Activated T-cell treated with anti-CD3 and anti-CD28 coated beads for 24 hours (primary cell): ENCODE results near the gene EFHD2.
"Not testable (repeated sequence)": the region's sequence is repeated elsewhere in the genome, so short reads cannot be mapped to it uniquely, and the experiment has no call there.

Source experiments
- DNase-seq: peaks from one replicate; pipeline ENCODE4 v3.0.0-alpha.2; 2020; ENCODE audit warnings: low read depth

Gene EFHD2

DNA sequence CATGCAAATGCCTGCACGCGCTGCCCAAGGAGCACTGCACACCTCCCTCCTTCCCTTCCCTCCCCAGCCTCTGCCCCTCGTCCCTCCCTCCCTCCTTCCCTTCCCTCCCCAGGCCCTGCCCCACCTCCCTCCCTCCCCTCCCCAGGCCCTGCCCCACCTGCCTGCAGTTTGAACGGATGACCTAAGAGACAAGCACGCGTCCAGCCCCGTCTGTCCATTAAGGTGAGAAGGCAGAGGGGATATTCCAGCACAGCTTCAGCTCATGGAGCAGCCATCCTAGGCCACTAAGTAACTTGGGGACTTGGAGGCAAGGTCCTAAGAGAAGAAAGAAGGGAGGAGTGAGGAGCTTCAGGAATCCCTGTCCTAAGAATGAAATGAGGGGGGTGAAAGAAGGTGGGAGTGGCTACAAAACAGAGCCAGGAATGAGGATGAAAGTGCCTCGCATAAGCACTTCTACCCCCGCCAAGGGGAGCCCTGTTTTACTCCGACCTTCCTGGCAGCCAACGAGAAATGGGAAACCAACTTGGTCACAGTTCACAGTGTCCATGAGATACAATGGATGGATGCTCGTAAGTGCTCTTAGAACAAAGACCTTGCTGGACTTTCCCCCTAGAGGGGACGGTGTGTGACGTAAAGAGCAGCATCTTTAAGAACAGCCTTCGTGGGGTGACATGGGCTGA lies 21.3 kb upstream of the EFHD2 start:
- no peak for DNase-seq

DNA sequence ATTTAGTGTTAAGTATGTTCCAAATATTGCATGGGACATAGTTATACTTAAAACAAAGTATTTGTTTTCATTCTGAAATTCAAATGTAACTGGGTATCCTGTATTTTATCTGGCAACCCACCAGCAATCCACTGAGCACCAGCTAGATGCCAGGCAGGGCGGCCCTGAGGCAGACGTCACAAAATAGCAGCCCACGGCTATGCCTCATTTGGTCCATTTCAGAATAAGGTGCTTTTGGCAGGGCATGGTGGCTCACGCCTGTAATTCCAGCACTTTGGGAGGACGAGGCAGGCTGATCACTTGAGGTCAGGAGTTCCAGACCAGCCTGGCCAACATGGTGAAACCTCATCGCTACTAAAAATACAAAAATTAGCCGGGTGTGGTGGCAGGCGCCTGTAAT lies 19.9 kb upstream of the EFHD2 start:
- DNase-seq = not testable (repeated sequence)

- no peak for DNase-seq
Observed at GRCh38 chr1:15390667-15391066, 19.0 kb upstream of the EFHD2 start.

GRCh38 chr1:15391366-15391765 lies 18.3 kb upstream of the EFHD2 start:
- no peak for DNase-seq

- no peak for DNase-seq
Observed at GRCh38 chr1:15393475-15394257, 16.0 kb upstream of the EFHD2 start.

DNA sequence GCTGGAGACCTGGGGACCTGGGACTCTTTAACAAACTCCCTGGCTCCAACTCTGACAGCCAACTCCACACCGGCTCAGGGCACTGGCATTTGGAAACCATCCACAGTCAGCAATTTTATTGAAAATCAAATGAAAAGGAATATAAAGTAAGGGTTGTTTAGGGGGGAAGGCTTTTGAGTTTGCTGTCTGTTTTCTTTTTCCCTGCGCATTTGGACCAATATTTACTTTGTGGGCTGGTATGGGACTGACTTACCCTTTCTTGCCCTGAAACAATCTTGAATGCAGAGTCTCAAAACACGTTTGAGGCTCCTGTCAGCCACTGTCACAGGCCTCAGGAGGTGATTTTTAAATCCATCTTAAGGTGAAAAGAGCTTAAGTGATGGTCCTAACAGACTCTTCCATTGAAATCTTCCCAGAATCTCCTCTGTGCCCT lies 15.4 kb upstream of the EFHD2 start:
- DNase-seq = no peak

GRCh38 chr1:15397236-15397635 lies 12.5 kb upstream of the EFHD2 start:
- no peak for DNase-seq

DNA sequence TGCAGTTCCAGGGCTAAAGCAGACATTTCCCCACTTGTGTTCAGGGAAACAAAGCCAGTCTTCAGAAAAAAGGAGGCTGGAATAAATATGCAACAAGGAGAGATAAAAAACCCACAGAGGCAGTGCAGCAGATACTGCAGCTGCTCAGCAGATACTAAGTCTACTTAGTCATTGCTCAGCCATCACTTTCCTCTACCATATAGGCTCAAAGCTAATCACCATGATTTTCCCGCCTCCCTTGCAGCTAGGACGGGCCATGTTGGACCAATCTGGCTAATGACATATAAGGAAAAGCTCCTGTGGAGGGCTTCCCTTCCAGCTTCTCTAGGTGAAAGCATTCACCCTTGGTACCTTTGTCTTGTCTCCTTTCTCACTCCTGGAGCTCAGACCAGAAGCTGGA lies 10.0 kb upstream of the EFHD2 start:
- DNase-seq = no peak

GRCh38 chr1:15400627-15401026 lies 9.1 kb upstream of the EFHD2 start:
- DNase-seq = no peak

- no peak for DNase-seq
Observed at GRCh38 chr1:15401391-15402055, 8.2 kb upstream of the EFHD2 start.

DNA sequence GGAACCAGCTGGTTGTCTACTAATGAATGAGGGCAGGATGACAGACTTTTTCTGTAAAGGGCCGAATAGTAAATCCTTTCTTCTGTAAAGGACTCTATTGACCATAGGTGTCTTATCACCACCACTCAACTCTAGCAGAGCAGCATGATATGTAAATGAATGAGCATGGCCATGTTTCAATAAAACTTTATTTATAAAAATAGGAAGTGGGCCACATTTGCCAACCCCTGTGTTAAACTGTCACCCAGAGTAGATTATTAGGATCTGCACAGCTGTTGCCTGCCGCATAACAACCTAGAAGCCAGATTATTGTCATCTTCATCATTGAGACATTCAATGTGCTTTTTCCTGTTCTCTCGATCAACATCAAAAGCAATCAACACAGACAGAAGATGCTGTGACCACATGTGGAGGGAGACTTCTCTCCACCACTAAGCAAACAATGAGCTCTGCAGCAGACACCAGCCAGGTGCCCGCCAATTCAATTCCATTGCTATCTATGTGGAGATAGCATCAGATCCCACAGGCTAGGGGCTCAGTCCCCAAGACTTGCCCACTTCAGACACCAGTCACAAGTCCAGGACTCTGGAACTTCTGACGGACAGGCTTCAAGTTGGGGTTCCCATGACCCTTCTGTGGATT lies 6.8 kb upstream of the EFHD2 start:
- DNase-seq = no peak

DNA sequence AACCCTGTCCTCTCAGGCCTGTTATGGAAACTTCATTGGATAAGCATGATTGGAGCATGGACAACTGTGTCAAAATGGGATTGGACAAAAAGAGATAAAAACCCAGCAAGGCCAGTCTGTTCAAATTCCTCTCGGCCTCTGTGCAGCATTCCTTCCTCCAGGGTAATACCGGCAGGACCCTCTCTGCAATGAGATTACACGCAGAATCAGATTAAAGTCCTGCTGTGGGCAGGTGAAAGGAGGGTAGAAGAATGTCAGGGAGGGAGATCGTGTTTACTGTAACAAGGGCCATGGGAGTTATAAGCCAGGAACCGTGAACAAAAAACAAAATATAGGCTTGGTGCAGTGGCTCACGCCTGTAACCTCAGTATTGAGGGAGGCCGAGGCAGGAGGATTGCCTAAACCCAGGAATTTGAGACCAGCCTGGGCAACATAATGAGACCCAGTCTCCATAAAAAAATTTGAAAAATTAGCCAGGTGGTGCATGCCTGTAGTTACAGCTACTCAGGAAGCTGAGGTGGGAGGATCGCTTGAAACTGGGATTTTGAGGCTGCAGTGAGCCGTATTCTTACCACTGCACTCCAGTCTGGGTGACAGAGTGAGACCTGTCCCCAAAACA lies 5.6 kb upstream of the EFHD2 start:
- no peak for DNase-seq

GRCh38 chr1:15405106-15405850 lies 4.4 kb upstream of the EFHD2 start:
- no peak for DNase-seq

DNA sequence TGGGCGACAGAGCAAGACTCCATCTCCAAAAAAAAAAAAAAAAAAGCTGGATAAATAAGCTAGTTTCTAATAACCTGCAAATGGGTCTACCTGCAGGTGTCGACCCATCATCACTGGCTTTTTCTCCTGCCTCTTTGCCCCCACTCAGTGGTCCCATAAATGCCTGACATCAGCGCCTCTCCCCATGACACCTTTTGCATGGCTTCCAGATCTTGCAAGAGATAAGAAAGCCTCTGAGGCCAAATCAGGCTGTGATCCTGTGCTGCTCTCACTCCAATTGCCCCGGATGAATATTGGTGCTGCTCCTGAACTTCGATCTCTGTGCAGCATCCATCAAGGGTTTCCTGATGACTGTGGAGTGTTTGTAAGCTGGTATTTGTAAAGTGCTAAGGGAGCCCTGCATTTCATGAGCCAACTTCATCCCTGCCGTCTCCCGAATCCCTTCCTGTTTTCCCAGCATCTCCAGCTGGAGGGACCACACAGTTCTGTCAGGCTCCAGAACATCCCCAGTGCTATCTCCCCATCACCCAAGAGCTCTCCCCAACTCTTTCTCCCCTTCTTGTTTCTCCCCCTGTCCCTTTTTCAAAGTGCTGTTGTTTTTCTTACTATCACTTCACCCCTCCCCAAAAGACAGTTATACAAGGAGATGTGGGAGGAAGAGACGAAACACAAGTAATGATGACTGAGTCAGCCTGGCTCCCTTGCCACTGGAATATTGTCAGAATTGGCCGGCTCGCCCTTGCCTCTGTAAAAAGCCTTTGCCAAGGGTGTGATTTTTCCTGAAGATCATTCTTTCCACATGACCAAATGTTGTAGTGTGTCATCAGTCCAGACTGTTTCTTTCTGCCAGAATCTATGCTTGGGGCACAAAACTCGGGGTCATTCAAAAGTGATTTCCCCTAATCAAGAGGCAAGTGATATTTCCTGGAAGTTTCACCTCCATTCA lies 2.8 kb upstream of the EFHD2 start:
- DNase-seq = no peak

DNA sequence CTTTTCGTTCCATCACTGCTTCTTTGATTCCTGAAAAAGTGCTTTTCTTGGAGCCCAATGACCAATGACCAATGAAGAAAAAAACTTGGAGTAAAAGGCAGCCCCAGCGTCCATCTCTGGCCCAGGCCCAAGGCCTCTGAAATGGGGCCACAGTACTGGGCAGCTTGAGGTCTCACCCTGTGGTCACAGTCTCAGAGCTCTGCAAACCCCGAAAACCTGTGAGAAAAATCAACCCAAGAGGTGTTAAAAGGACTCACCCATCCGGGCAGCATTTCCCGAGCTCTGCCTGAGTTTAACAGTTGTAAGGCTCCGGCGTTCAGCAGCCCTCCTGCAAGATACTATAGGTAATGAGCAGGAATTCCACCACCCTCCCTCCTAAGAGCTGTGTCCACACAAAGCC lies 2.1 kb upstream of the EFHD2 start:
- DNase-seq = no peak

DNA sequence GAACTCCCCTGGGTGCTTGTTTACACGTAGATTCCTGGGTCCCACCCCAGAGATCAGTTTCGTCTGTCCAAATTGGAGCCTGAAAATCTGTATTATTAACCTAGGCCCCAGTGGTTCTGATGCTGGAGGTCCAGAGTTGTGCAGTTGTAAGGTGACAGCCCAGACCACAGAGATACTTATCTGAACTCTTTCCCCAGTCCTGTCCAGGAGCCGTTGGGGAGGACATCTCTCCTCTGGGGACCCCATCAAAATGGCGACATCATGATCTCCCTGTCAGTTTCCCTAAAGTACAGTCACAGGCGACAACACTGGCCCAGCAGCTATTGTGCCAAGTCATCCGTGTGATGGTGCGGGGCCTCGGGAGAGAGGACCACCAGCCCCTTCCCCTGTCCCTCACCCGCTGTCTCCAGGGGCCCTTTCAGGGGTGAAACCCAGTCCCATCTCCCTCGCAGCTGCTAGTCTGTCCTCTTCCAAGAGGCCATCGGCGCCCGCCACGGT lies 749 bp upstream of the EFHD2 start:
- DNase-seq = no peak

- no peak for DNase-seq
Observed at GRCh38 chr1:15410223-15410883, 665 bp downstream of the EFHD2 start.

DNA sequence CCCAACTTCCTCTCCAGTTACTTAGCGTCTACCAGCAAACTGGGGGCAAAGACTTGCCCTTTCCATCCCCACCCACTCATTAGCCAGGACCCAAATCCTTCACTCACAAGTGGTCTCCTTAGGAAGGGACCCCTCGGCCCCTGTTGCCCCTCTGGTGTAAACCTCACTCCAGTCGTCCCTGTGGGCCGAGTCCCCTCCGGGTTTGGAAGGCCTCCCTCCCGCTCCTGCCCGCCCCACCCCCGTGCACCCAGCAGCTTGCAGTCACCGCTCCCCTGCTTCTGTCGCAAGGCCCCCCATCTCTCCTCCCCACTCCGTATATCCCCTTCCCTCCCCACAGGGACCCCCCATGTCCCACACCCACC lies 1.2 kb downstream of the EFHD2 start:
- DNase-seq = no peak

GRCh38 chr1:15411593-15412137 lies 2.0 kb downstream of the EFHD2 start:
- no peak for DNase-seq
